Vagina (tissue), 2 donors: ENCODE results near the gene ZNF664.

Experiments used
- CTCF ChIP-seq, 3 experiments: fragments of 450-650 bp in 2 of 3; fragments of 200-600 bp in 1 of 3; sonication (generic) in 1 of 3; IDR thresholded peaks; one replicate each; pipeline ENCODE4 v1.5.1; 2017 to 2019; ENCODE audit warnings: antibody characterized with exemption in 3 of 3, mild to moderate bottlenecking in 2 of 3, moderate library complexity in 2 of 3
- POLR2A ChIP-seq, 2 donors: fragments of 450-650 bp; IDR thresholded peaks; one replicate each; pipeline ENCODE4 v1.6.1; 2017; ENCODE audit warnings: antibody characterized with exemption in 2 of 2, mild to moderate bottlenecking in 2 of 2, moderate library complexity in 2 of 2
- POLR2AphosphoS5 ChIP-seq, 2 donors: sonication (generic); formaldehyde crosslinking; IDR thresholded peaks; one replicate each; pipeline ENCODE4 v1.9.0; 2017; ENCODE audit warnings: antibody characterized with exemption in 2 of 2, mild to moderate bottlenecking in 2 of 2, low read depth in 1 of 2; ENCODE audit not compliant: insufficient read depth in 1 of 2

- no peak for TF ChIP-seq CTCF (IDR thresholded peaks at IDR 0.05)
- no peak for TF ChIP-seq POLR2A (IDR thresholded peaks at IDR 0.05)
- no peak for TF ChIP-seq POLR2AphosphoS5 (IDR thresholded peaks at IDR 0.05; ENCODE audit: insufficient read depth in 1 of 2, low read depth in 1 of 2)
Observed at GRCh38 chr12:124049451-124050094, 76.6 kb downstream of the ZNF664 start.
